ENCODE measurements around the gene CDC5L. TPM values are rescaled to one million over a fixed set of nuclear protein-coding genes. Genes with fewer than 3 reads are reported as not detected.

CDC5L gene
- polyA plus RNA-seq, 1 donor (not counting 4 experiments of a cell fraction or from before 2014, with no cell fraction given), result 16.6 TPM

GRCh38 chr6:44470115-44470464 is 82.6 kb downstream of the CDC5L start:
- Histone ChIP-seq H3K4me2 (ENCODE audit: control insufficient read depth, extremely low read depth, insufficient read depth, low read depth, low read length) (no peak overlapping the region), H3K9me3 (ENCODE audit: control insufficient read depth, low read depth, low read length) (no peaks in the 10 kb centered on the region), H3K9ac (ENCODE audit: control insufficient read depth, extremely low read depth, insufficient read depth, low read length) (no peak overlapping the region), H3K36me3 (ENCODE audit: control insufficient read depth in 2 of 2, extremely low read depth in 1 of 2, insufficient read depth in 2 of 2, low read length in 2 of 2) (no peaks in the 10 kb centered on the region), H3K4me3 (ENCODE audit: control insufficient read depth in 2 of 3, extremely low read depth in 1 of 3, insufficient read depth in 2 of 3, low read depth in 1 of 3, low read length in 3 of 3) (no peak overlapping the region), H2AFZ (ENCODE audit: control insufficient read depth, low read length) (no peak overlapping the region), H3K9me1 (ENCODE audit: control insufficient read depth, extremely low read depth, insufficient read depth, low read length) (no peaks in the 10 kb centered on the region), H3K27ac (ENCODE audit: control insufficient read depth, insufficient read depth, low read length) (no peak overlapping the region), H3K79me2 (ENCODE audit: control insufficient read depth, insufficient read depth, low read length) (no peaks in the 10 kb centered on the region), H3K4me1 (ENCODE audit: control insufficient read depth, extremely low read depth, insufficient read depth, low read length) (no peaks in the 10 kb centered on the region), H3K27me3 (ENCODE audit: control insufficient read depth, extremely low read depth, insufficient read depth, low read length) (no peaks in the 10 kb centered on the region), H4K20me1 (ENCODE audit: control insufficient read depth, extremely low read depth, insufficient read depth, low read length) (no peaks in the 10 kb centered on the region)
- TF ChIP-seq CTCF (optimal IDR thresholded peaks at IDR 0.05 in 1 of 3, IDR thresholded peaks at IDR 0.05 in 1 of 3, conservative IDR thresholded peaks at IDR 0.05 in 1 of 3; ENCODE audit: extremely low read depth in 1 of 3, insufficient read depth in 2 of 3, low read length in 3 of 3) (peak in 1 of 3 experiments; percentile 7), EZH2 (IDR thresholded peaks at IDR 0.05; ENCODE audit: low read length) (no peak)
- no peak for DNase-seq (ENCODE audit: low read depth, low spot score)
- FAIRE-seq, result no peak
- dilution Hi-C loops (cut with MboI; ENCODE audit: extremely low pct_ligation_motif_present, low sequenced_read_pairs), result no loop called here

- H3K9ac ChIP-seq (ENCODE audit: control insufficient read depth, extremely low read depth, insufficient read depth, low read length), result no peak overlapping the region
- H3K36me3 ChIP-seq (ENCODE audit: control insufficient read depth in 2 of 2, extremely low read depth in 1 of 2, insufficient read depth in 2 of 2, low read length in 2 of 2), result no peaks in the 10 kb centered on the region
- no peaks in the 10 kb centered on the region for H3K9me1 ChIP-seq (ENCODE audit: control insufficient read depth, extremely low read depth, insufficient read depth, low read length)
- H4K20me1 ChIP-seq (ENCODE audit: control insufficient read depth, extremely low read depth, insufficient read depth, low read length), result no peaks in the 10 kb centered on the region
- no peak overlapping the region for H3K27ac ChIP-seq (ENCODE audit: control insufficient read depth, insufficient read depth, low read length)
- H3K4me2 ChIP-seq (ENCODE audit: control insufficient read depth, extremely low read depth, insufficient read depth, low read depth, low read length), result no peak overlapping the region
- no peak for FAIRE-seq
- H3K9me3 ChIP-seq (ENCODE audit: control insufficient read depth, low read depth, low read length), result no peaks in the 10 kb centered on the region
- no peak overlapping the region for H2AFZ ChIP-seq (ENCODE audit: control insufficient read depth, low read length)
- TF ChIP-seq CTCF (optimal IDR thresholded peaks at IDR 0.05 in 1 of 3, IDR thresholded peaks at IDR 0.05 in 1 of 3, conservative IDR thresholded peaks at IDR 0.05 in 1 of 3; ENCODE audit: extremely low read depth in 1 of 3, insufficient read depth in 2 of 3, low read length in 3 of 3) (no peak), EZH2 (IDR thresholded peaks at IDR 0.05; ENCODE audit: low read length) (no peak)
- dilution Hi-C loops (cut with MboI; ENCODE audit: extremely low pct_ligation_motif_present, low sequenced_read_pairs), result no loop called here
- H3K27me3 ChIP-seq (ENCODE audit: control insufficient read depth, extremely low read depth, insufficient read depth, low read length), result no peaks in the 10 kb centered on the region
- no peaks in the 10 kb centered on the region for H3K79me2 ChIP-seq (ENCODE audit: control insufficient read depth, insufficient read depth, low read length)
- DNase-seq (ENCODE audit: low read depth, low spot score), result no peak
- H3K4me1 ChIP-seq (ENCODE audit: control insufficient read depth, extremely low read depth, insufficient read depth, low read length), result peaks cover under 1% of the 10 kb centered on the region
- no peak overlapping the region for H3K4me3 ChIP-seq (ENCODE audit: control insufficient read depth in 2 of 3, extremely low read depth in 1 of 3, insufficient read depth in 2 of 3, low read depth in 1 of 3, low read length in 3 of 3)
Measured at GRCh38 chr6:44470746-44471145, 83.2 kb downstream of the CDC5L start.
